PC-3 (cell line): Measurements from ENCODE around the gene OR2AG1.

Experiments used
- CTCF ChIP-seq: fragments of 300-600 bp; sonication (generic); conservative IDR thresholded peaks from 2 replicates; pipeline ENCODE4 v1.5.1; 2017; ENCODE audit warnings: antibody characterized with exemption, low read depth, mild to moderate bottlenecking, low read length
- EZH2phosphoT487 ChIP-seq: fragments of 300-600 bp; sonication (generic); IDR thresholded peaks from 2 replicates; pipeline ENCODE4 v1.6.1; 2018; ENCODE audit warnings: mild to moderate bottlenecking, antibody characterized with exemption, low read length, borderline replicate concordance

- TF ChIP-seq EZH2phosphoT487 = no peak
- no peak for TF ChIP-seq CTCF
Measured at GRCh38 chr11:6818967-6819366, 36.1 kb downstream of the OR2AG1 start.
